Astrocyte of the cerebellum (primary cell): ENCODE data around the gene EYA2.
"Not testable (repeated sequence)": the region's sequence is repeated elsewhere in the genome, so short reads cannot be mapped to it uniquely, and the experiment has no call there.

Source experiments
- DNase-seq: peaks from one replicate; pipeline ENCODE4 v3.0.0-alpha.2; 2011; ENCODE audit warnings: low read depth
- H3K4me3 ChIP-seq: 2 replicates; pipeline ENCODE4 v1.5.1; 2011; ENCODE audit warnings: mild to moderate bottlenecking, low read depth, low read length, moderate library complexity
- in situ Hi-C: cut with HindIII; loops from 2 replicates; pipeline ENCODE4 v1.10.0; 2017; ENCODE audit warnings: low sequenced_read_pairs
- TF ChIP-seq, protein P1 (sequence below): IDR thresholded peaks from 2 replicates; pipeline ENCODE4 v1.5.1; 2012; ENCODE audit warnings: low read length, low read depth, moderate library complexity, mild to moderate bottlenecking; ENCODE audit errors: missing control alignments

Gene EYA2

DNA sequence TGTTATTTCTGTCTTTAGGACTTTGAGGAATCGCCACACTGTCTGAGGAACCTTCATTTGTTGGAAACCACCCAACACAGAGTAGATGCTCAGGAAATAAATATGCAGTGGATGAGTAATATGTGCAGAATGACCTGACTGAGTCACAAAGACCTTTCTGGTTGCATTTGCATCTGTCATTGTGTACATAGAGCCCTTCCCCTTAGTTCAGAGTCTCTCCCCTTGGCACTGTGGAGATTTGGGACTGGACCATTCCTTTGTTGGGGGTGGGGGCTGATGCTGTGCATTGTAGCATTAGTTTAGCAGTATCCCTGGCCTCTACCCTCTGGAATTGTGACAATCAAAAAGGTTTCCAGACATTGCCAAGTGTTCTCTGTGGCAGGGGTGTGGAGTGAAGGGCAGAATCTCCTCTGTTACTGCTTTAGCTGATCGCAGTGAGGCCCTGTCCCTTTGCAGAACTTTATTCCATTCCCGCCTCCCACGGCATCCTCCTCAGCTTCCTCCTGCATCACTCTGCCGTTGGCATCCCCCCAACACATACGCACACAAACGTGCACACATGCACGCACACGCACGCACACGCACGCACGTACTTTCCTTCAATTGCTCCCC lies 64.5 kb downstream of the EYA2 start:
- H3K4me3 ChIP-seq: no peak overlapping the region
- DNase-seq: peak; percentile 76
- TF ChIP-seq, protein P1, sequence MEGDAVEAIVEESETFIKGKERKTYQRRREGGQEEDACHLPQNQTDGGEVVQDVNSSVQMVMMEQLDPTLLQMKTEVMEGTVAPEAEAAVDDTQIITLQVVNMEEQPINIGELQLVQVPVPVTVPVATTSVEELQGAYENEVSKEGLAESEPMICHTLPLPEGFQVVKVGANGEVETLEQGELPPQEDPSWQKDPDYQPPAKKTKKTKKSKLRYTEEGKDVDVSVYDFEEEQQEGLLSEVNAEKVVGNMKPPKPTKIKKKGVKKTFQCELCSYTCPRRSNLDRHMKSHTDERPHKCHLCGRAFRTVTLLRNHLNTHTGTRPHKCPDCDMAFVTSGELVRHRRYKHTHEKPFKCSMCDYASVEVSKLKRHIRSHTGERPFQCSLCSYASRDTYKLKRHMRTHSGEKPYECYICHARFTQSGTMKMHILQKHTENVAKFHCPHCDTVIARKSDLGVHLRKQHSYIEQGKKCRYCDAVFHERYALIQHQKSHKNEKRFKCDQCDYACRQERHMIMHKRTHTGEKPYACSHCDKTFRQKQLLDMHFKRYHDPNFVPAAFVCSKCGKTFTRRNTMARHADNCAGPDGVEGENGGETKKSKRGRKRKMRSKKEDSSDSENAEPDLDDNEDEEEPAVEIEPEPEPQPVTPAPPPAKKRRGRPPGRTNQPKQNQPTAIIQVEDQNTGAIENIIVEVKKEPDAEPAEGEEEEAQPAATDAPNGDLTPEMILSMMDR: no peak
- in situ Hi-C loops: no loop called here

- in situ Hi-C loops: no loop called here
- TF ChIP-seq, protein P1: no peak
- H3K4me3 ChIP-seq: no peak overlapping the region
- DNase-seq: no peak
Measured at GRCh38 chr20:46959821-46960220, 65.2 kb downstream of the EYA2 start.

DNA sequence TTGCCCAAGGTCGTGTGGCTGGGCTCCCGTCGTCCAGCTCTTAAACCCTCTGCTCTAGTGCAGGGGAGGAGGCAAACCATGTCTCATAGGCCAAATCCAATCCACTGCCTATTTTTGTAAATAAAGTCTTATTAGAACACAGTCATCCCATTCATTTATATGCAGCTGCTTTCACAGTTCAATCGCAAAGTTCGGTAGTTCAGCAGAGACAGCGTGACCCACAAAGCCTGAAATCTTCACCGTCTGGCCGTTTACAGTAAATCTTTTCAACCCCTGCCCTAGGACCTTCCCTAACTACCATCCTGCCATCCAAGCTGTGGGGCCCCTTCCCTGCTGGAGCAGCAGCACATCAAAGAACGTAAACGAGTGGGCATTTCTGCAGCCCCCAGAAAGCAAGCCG lies 65.9 kb downstream of the EYA2 start:
- in situ Hi-C loops: no loop called here
- H3K4me3 ChIP-seq: no peak overlapping the region
- no peak for DNase-seq
- TF ChIP-seq, protein P1: no peak

- H3K4me3 ChIP-seq, in situ Hi-C loops, DNase-seq: not testable (repeated sequence)
Measured at GRCh38 chr20:46961968-46962367, 67.3 kb downstream of the EYA2 start.

DNA sequence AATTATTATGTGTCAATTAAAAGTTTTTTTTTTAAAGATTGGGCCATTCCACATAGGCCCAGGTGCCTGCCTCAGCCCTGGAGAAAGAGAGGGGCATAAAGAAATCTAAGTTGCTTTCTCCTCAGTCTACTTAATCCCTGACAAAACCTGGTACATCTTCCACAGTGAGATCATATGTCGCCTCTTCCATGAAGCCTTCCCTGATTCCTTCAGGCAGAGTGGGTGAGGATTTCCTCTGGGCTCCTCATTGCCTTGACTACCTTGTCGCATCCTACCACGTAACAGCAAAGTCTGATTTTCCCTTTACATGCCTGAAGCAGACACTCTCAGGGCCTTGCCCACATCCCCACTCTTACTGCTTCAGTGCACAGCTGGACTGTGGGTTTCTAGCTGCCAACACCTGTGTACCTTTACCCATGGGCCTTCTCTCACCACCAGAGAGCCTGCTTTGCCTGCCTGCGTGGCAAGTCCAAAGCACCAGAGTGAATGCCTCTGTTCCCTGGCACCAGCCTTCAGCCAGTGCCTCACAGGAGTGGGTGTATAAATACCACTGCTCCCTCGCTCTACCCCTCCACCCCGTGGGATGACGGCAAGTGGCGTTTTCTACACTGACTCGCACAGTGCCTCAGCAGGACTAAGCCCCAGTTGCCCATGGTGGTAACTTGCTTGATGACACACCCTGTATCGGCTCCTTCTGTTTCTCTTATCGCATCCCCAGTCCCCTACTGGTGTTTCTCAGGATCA lies 68.0 kb downstream of the EYA2 start:
- TF ChIP-seq, protein P1: no peak
- in situ Hi-C loops: no loop called here
- no peak overlapping the region for H3K4me3 ChIP-seq
- no peak for DNase-seq

DNA sequence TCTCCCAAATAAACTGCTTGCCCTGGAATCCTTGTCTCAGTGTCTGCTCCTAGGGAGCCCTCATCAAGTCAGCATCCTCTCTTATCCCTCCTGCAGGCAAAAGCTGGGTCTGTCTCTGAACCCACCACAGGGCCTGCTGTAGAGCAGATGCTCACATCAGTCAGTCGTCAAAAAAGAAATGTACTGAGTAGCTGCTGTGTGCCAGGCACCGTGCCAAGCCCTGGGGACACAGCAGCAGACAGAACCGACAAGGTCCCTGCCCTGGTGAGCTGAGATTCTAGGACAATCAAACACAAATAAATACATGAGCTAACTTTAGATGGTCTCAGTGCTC lies 68.5 kb downstream of the EYA2 start:
- no peak for DNase-seq
- no peak overlapping the region for H3K4me3 ChIP-seq
- in situ Hi-C loops: no loop called here
- TF ChIP-seq, protein P1: no peak
